Heart left ventricle (tissue), 16 donors: ENCODE results near the gene AIP. TPM values are rescaled to one million over a fixed set of nuclear protein-coding genes. Genes with fewer than 3 reads are reported as not detected.
A peak's percentile ranks its signal among the peaks of the same experiment; 100 is the strongest.

Experiments used
- ATAC-seq, 4 donors: fragments of 200-7000 bp; cut with Tn5 transposase; one replicate each; pipeline ENCODE4 v1.9.1; 2020 to 2022; ENCODE audit warnings: moderate library complexity in 4 of 4, mild to moderate bottlenecking in 3 of 4, moderate number of reproducible peaks in 1 of 4
- DNase-seq, 5 donors: peaks; one replicate each; pipeline ENCODE4 v3.0.0-alpha.2; 2020
- H3K27ac ChIP-seq, 12 donors: fragments of 200-600 bp; sonication (generic) in 4 of 12; one replicate each; pipeline versions ENCODE4 v1.5.0 to v1.8.0; 2016 to 2022; ENCODE audit warnings: mild to moderate bottlenecking in 2 of 12
- H3K27me3 ChIP-seq, 9 donors: fragments of 200-600 bp; sonication (generic) in 2 of 9; one replicate each; pipeline versions ENCODE4 v1.5.1 to v1.8.0; 2016 to 2022; ENCODE audit warnings: mild to moderate bottlenecking in 3 of 9
- H3K36me3 ChIP-seq, 9 donors: fragments of 200-600 bp; sonication (generic) in 2 of 9; one replicate each; pipeline versions ENCODE4 v1.5.0 to v1.8.0; 2018 to 2022; ENCODE audit warnings: mild to moderate bottlenecking in 2 of 9
- H3K4me1 ChIP-seq, 12 donors: fragments of 200-600 bp; sonication (generic) in 4 of 12; one replicate each; pipeline versions ENCODE4 v1.5.0 to v1.8.0; 2016 to 2022; ENCODE audit warnings: mild to moderate bottlenecking in 3 of 12
- H3K4me3 ChIP-seq, 12 donors: fragments of 200-600 bp; sonication (generic) in 4 of 12; one replicate each; pipeline versions ENCODE4 v1.5.0 to v1.8.0; 2017 to 2022; ENCODE audit warnings: mild to moderate bottlenecking in 9 of 12, moderate library complexity in 4 of 12
- H3K9me3 ChIP-seq, 12 donors: fragments of 200-600 bp; sonication (generic) in 4 of 12; one replicate each; pipeline versions ENCODE4 v1.5.0 to v1.8.0; 2016 to 2022; ENCODE audit warnings: mild to moderate bottlenecking in 1 of 12
- CTCF ChIP-seq, 12 donors: fragments of 200-600 bp; sonication (generic) in 4 of 12; IDR thresholded peaks; one replicate each; pipeline versions ENCODE4 v1.5.0 to v1.8.0; 2018 to 2022; ENCODE audit warnings: antibody characterized with exemption in 12 of 12, mild to moderate bottlenecking in 5 of 12
- POLR2A ChIP-seq, 2 donors: fragments of 450-650 bp; IDR thresholded peaks; one replicate each; pipeline ENCODE4 v1.6.1; 2017; ENCODE audit warnings: antibody characterized with exemption in 2 of 2, mild to moderate bottlenecking in 2 of 2, moderate library complexity in 2 of 2
- WGBS, 4 donors: extraction: QIAGEN DNeasy Blood & Tissue Kit in 2 of 4; methylation state at CpG; one replicate each; pipeline versions ENCODE4 v1.1.5 to v1.1.7; 2013 to 2018; 5-methylcytosine and 5-hydroxymethylcytosine counted together
- intact Hi-C, 10 donors: fragments of 100-400 bp; cut with DNase I; formaldehyde crosslinking; loops; one replicate each; pipeline versions ENCODE4 v1.11.1 to v1.14.2; 2022
- polyA plus RNA-seq, 2 donors: library from polyadenylated mRNA; stranded (reverse); fragments of 200-250 nt; gene quantifications; one replicate each; pipeline ENCODE4 v1.2.3, GENCODE V29; 2013
- total RNA-seq, 9 donors: library from RNA; depleted of rRNA in 2 of 9; stranded (reverse); fragments of >200 nt in 2 of 9; fragmentation: NEBNext Ultra II Directional in 3 of 9; extraction: Animal tissue kit (Norgen Biotek cat#: 25700) in 3 of 9; gene quantifications; one replicate each; pipeline versions ENCODE4 v1.1.0 to v1.2.4, GENCODE V29; 2016 to 2023
- donor health status: ischemic (EF 13 %, LVEDD 7.1; RV severe dilation, severe dysfunction).
- donor health status: healthy with polysubstance abuse.
- donor health status: DM: no; HTN: yes; CAD: no.
- donor health status: DM: no; HTN: no; CAD: no.
- donor health status: ischemic (EF 25% LVEDD 6.9; RV normal size, moderate dysfunction).
- donor health status: ischemic (EF 25% LVEDD 5.7; RV mildly dilated, moderate dysfunction).
- donor health status: healthy.
- donor health status: DM: yes; HTN: yes; CAD: no.
- donor health status: ischemic (EF 35%, LVEDD 5.7; RV mildly dilated, moderate dysfunction).
- donor health status: nonischemic (EF 11% LVEDD 7.7; RV severe dilation, severe dysfunction).
- donor health status: DM: yes; HTN: yes; CAD: no.
- donor health status: PGD.
- donor health status: ischemic (EF 29% LVEDD 5.4; RV normal size, mild dysfunction).
- donor health status: nonischemic (EF 23%, LVEDD 6.1; RV moderate dilation, normal function).

AIP gene
- total and polyA plus RNA-seq, 11 donors, result 41.7 to 96.4 (median 57.9) TPM

GRCh38 chr11:67491276-67492068 lies 8.6 kb downstream of the AIP start:
- no peak for DNase-seq
- no peak overlapping the region for H3K27ac ChIP-seq
- H3K9me3 ChIP-seq, result no peaks in the 10 kb centered on the region
- H3K4me1 ChIP-seq, result peaks cover 0 to 7% (median 0%) of the 10 kb centered on the region in 12 donors
- peak in 1 of 4 donors; percentile 1 for ATAC-seq
- TF ChIP-seq CTCF (IDR thresholded peaks at IDR 0.05) (no peak), POLR2A (IDR thresholded peaks at IDR 0.05) (no peak)
- H3K4me3 ChIP-seq, result no peak overlapping the region
- H3K27me3 ChIP-seq, result no peaks in the 10 kb centered on the region
- intact Hi-C loops, result no loop called here
- H3K36me3 ChIP-seq, result peaks cover 0 to 93% (median 77%) of the 10 kb centered on the region in 9 donors
- WGBS, 4 donors, result 81 to 92% (median 87%) methylated on average over 11 to 24 of the region's 24 CpGs

- DNase-seq, result no peak
- TF ChIP-seq CTCF (IDR thresholded peaks at IDR 0.05) (no peak), POLR2A (IDR thresholded peaks at IDR 0.05) (no peak)
- Histone ChIP-seq H3K27me3 (no peaks in the 10 kb centered on the region), H3K4me1 (no peaks in the 10 kb centered on the region), H3K9me3 (no peaks in the 10 kb centered on the region), H3K36me3 (peaks cover 0 to 93% (median 78%) of the 10 kb centered on the region in 9 donors), H3K27ac (no peak overlapping the region), H3K4me3 (no peak overlapping the region)
- no peak for ATAC-seq
- intact Hi-C loops, result no loop called here
- 80 to 89% (median 88%) methylated on average over 12 to 19 of the region's 19 CpGs for WGBS, 4 donors
These were observed 9.4 kb downstream of the AIP start for GRCh38 chr11:67492069-67492727.

DNA sequence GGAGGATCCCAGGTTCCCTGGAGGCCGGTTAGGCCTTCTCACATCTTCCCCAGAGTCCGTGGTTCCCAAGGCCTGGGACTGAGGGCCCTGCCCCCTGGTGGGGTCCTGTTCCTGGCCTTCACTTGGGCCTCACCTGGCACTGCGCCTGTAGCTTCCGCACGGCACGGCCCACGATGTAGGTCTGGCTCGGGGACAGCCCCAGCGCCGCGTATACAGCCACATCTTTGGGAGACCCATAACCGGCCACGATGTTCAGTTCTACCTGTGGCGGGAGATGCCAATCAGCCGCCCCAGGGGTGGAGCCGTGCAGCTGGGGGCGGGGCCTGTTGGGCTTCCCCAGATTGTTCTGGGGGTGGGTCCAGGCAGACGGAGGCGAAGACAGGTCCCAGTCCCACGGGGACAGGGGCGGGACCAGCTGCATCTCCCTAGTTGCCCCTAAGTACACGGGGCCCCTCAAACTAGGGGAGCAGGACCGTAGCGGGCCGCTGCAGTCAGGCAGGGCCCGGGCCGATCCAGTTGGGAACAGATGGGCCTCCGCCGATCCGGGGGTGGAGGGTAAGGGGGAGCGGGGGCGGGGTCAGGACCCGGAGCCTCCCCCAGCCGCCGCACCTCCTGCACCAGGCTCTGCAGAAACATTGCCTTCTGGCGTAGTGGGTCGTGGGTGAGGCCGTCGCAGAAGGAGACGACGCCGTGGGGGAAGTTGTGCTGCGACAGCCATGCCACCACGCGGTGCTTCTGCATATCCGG lies 10.1 kb downstream of the AIP start:
- peak in 1 of 5 donors; percentile 63 for DNase-seq
- H3K36me3 ChIP-seq, result peaks cover 0 to 93% (median 71%) of the 10 kb centered on the region in 9 donors

More for the DNA sequence above, 10.1 kb downstream of the AIP start:
- Histone ChIP-seq H3K9me3 (no peaks in the 10 kb centered on the region), H3K27ac (no peak overlapping the region), H3K4me1 (no peaks in the 10 kb centered on the region), H3K4me3 (no peak overlapping the region), H3K27me3 (no peaks in the 10 kb centered on the region)
- TF ChIP-seq CTCF (IDR thresholded peaks at IDR 0.05) (no peak), POLR2A (IDR thresholded peaks at IDR 0.05) (no peak)
- 85 to 91% (median 87%) methylated on average over 29 to 46 of the region's 46 CpGs for WGBS, 4 donors
- intact Hi-C loops, result no loop called here
- no peak for ATAC-seq
